ENCODE measurements around the gene SLC17A9. TPM values are rescaled to one million over a fixed set of nuclear protein-coding genes. Genes with fewer than 3 reads are reported as not detected.

The SLC17A9 gene
- total RNA-seq, 1 donor from 2014 or later: 1.2 TPM

DNA sequence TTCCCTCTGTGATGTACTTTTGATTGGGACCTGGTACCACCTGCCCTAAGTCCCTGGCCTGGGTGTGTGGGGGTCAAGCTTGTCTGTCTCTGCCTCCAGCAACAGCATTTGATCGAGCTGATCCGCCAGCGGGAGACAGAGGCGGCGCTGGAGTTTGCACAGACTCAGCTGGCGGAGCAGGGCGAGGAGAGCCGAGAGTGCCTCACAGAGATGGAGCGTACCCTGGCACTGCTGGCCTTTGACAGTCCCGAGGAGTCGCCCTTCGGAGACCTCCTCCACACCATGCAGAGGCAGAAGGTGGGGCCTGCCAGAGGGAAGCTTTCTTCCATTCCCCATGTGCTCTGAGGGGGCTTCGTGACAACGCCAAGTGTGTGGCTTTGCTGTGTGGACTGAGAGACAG lies 9.1 kb upstream of the SLC17A9 start:
- TF ChIP-seq, protein P1, sequence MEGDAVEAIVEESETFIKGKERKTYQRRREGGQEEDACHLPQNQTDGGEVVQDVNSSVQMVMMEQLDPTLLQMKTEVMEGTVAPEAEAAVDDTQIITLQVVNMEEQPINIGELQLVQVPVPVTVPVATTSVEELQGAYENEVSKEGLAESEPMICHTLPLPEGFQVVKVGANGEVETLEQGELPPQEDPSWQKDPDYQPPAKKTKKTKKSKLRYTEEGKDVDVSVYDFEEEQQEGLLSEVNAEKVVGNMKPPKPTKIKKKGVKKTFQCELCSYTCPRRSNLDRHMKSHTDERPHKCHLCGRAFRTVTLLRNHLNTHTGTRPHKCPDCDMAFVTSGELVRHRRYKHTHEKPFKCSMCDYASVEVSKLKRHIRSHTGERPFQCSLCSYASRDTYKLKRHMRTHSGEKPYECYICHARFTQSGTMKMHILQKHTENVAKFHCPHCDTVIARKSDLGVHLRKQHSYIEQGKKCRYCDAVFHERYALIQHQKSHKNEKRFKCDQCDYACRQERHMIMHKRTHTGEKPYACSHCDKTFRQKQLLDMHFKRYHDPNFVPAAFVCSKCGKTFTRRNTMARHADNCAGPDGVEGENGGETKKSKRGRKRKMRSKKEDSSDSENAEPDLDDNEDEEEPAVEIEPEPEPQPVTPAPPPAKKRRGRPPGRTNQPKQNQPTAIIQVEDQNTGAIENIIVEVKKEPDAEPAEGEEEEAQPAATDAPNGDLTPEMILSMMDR (IDR thresholded peaks at IDR 0.05): no peak
- H3K4me3 Mint-ChIP-seq (ENCODE audit: unreplicated experiment): no peak overlapping the region
- peaks cover 21% of the 10 kb centered on the region for H3K36me3 Mint-ChIP-seq (ENCODE audit: low read depth)
- H3K9me3 Mint-ChIP-seq (ENCODE audit: low read depth): no peaks in the 10 kb centered on the region
- no peak for DNase-seq (ENCODE audit: low spot score)
- H3K27ac Mint-ChIP-seq (ENCODE audit: unreplicated experiment): no peak overlapping the region
- H3K4me1 Mint-ChIP-seq (ENCODE audit: low read depth): peaks cover 30% of the 10 kb centered on the region
- no peaks in the 10 kb centered on the region for H3K27me3 Mint-ChIP-seq (ENCODE audit: low read depth)

- TF ChIP-seq, protein P1 (IDR thresholded peaks at IDR 0.05): no peak
- no peak for DNase-seq (ENCODE audit: low spot score)
- no peak overlapping the region for H3K27ac Mint-ChIP-seq (ENCODE audit: unreplicated experiment)
- peaks cover 4% of the 10 kb centered on the region for H3K9me3 Mint-ChIP-seq (ENCODE audit: low read depth)
- no peaks in the 10 kb centered on the region for H3K27me3 Mint-ChIP-seq (ENCODE audit: low read depth)
- peaks cover 25% of the 10 kb centered on the region for H3K36me3 Mint-ChIP-seq (ENCODE audit: low read depth)
- H3K4me3 Mint-ChIP-seq (ENCODE audit: unreplicated experiment): no peak overlapping the region
- peaks cover 23% of the 10 kb centered on the region for H3K4me1 Mint-ChIP-seq (ENCODE audit: low read depth)
Observed at GRCh38 chr20:62944184-62944583, 8.3 kb upstream of the SLC17A9 start.

DNA sequence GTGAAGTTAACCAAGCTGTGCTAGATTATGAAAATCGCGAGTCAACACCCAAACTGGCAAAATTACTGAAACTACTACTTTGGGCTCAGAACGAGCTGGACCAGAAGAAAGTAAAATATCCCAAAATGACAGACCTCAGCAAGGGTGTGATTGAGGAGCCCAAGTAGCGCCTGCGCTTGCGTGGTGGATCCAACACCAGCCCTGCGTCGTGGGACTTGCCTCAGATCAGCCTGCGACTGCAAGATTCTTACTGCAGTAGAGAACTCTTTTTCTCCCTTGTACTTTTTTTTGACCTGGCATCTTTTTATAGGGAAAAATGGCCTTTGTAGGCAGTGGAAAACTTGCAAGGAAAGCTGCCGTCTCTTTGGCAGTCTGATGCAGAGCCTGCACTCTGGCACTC lies 7.8 kb upstream of the SLC17A9 start:
- no peak for DNase-seq (ENCODE audit: low spot score)
- H3K27ac Mint-ChIP-seq (ENCODE audit: unreplicated experiment): no peak overlapping the region

GRCh38 chr20:62945771-62946339 lies 6.7 kb upstream of the SLC17A9 start:
- H3K4me3 Mint-ChIP-seq (ENCODE audit: unreplicated experiment): no peak overlapping the region

More for the DNA sequence above, 7.8 kb upstream of the SLC17A9 start:
- no peaks in the 10 kb centered on the region for H3K27me3 Mint-ChIP-seq (ENCODE audit: low read depth)
- H3K36me3 Mint-ChIP-seq (ENCODE audit: low read depth): peaks cover 27% of the 10 kb centered on the region
- H3K9me3 Mint-ChIP-seq (ENCODE audit: low read depth): peaks cover 4% of the 10 kb centered on the region
- TF ChIP-seq, protein P1 (IDR thresholded peaks at IDR 0.05): no peak
- H3K4me3 Mint-ChIP-seq (ENCODE audit: unreplicated experiment): no peak overlapping the region
- peaks cover 17% of the 10 kb centered on the region for H3K4me1 Mint-ChIP-seq (ENCODE audit: low read depth)

DNA sequence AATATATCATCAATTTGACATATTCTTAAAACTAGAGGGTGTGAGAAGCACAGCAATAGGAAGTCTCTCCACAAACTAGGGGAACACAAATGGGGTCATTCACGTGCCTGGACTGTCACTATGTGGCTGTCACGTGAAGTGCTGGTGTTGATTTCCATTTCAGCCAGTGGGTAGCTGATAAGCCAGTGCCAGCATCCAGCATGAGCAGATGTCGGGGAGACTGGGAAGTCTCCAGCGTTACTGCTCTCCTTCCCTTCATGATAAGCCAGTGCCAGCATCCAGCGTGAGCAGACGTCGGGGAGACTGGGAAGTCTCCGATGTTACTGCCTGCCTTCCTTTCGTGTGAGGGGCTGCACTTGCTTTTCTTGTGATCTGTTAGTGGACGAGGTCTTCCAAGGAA lies 5.6 kb upstream of the SLC17A9 start:
- Mint-ChIP-seq H3K27me3 (ENCODE audit: low read depth) (no peaks in the 10 kb centered on the region), H3K9me3 (ENCODE audit: low read depth) (peaks cover 4% of the 10 kb centered on the region), H3K36me3 (ENCODE audit: low read depth) (peaks cover 34% of the 10 kb centered on the region), H3K4me1 (ENCODE audit: low read depth) (peaks cover 3% of the 10 kb centered on the region), H3K27ac (ENCODE audit: unreplicated experiment) (no peak overlapping the region), H3K4me3 (ENCODE audit: unreplicated experiment) (no peak overlapping the region)
- TF ChIP-seq, protein P1 (IDR thresholded peaks at IDR 0.05): no peak
- no peak for DNase-seq (ENCODE audit: low spot score)

More at GRCh38 chr20:62945771-62946339, 6.7 kb upstream of the SLC17A9 start:
- TF ChIP-seq, protein P1 (IDR thresholded peaks at IDR 0.05): no peak
- Mint-ChIP-seq H3K9me3 (ENCODE audit: low read depth) (peaks cover 4% of the 10 kb centered on the region), H3K27ac (ENCODE audit: unreplicated experiment) (no peak overlapping the region), H3K4me1 (ENCODE audit: low read depth) (peaks cover 13% of the 10 kb centered on the region), H3K36me3 (ENCODE audit: low read depth) (peaks cover 34% of the 10 kb centered on the region), H3K27me3 (ENCODE audit: low read depth) (no peaks in the 10 kb centered on the region)
- DNase-seq (ENCODE audit: low spot score): no peak
